Measurements from ENCODE around the gene BAG2. TPM values are rescaled to one million over a fixed set of nuclear protein-coding genes. Genes with fewer than 3 reads are reported as not detected.

Gene BAG2
- total RNA-seq, 1 donor from 2014 or later = 4.3 TPM

DNA sequence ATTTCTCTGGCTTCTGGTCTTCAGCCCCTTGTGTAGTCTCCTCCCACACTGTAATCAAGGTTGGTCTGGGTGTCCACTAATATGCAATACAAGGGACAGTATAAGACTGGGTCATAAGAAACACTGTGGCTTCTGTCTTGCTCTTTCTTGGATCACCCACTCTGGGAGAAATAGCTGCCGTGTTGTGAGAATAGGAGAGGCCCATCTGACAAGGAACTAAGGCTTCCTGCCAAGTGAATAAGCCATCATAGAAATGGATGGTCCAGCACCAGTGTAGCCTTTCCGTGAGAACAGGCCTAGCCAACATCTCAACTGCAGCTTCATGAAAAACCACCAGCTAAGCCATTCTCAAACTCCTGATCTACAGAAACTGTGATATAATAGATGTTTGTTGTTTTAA is 23.3 kb downstream of the BAG2 start:
- no peaks in the 10 kb centered on the region for H3K4me1 Mint-ChIP-seq
- H3K27ac Mint-ChIP-seq = no peak overlapping the region
- H3K36me3 Mint-ChIP-seq (ENCODE audit: low read depth) = peaks cover 1% of the 10 kb centered on the region
- ChIA-PET CTCF (no interaction called here), POLR2A (no interaction called here)
- intact Hi-C loops (cut with micrococcal nuclease) = no loop called here
- no peaks in the 10 kb centered on the region for H3K27me3 Mint-ChIP-seq
- no peak overlapping the region for H3K4me3 Mint-ChIP-seq
- ATAC-seq (ENCODE audit: low read depth) = no peak
- TF ChIP-seq, protein P1, sequence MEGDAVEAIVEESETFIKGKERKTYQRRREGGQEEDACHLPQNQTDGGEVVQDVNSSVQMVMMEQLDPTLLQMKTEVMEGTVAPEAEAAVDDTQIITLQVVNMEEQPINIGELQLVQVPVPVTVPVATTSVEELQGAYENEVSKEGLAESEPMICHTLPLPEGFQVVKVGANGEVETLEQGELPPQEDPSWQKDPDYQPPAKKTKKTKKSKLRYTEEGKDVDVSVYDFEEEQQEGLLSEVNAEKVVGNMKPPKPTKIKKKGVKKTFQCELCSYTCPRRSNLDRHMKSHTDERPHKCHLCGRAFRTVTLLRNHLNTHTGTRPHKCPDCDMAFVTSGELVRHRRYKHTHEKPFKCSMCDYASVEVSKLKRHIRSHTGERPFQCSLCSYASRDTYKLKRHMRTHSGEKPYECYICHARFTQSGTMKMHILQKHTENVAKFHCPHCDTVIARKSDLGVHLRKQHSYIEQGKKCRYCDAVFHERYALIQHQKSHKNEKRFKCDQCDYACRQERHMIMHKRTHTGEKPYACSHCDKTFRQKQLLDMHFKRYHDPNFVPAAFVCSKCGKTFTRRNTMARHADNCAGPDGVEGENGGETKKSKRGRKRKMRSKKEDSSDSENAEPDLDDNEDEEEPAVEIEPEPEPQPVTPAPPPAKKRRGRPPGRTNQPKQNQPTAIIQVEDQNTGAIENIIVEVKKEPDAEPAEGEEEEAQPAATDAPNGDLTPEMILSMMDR (IDR thresholded peaks at IDR 0.05) = no peak
- no peaks in the 10 kb centered on the region for H3K9me3 Mint-ChIP-seq
- no peak for DNase-seq

DNA sequence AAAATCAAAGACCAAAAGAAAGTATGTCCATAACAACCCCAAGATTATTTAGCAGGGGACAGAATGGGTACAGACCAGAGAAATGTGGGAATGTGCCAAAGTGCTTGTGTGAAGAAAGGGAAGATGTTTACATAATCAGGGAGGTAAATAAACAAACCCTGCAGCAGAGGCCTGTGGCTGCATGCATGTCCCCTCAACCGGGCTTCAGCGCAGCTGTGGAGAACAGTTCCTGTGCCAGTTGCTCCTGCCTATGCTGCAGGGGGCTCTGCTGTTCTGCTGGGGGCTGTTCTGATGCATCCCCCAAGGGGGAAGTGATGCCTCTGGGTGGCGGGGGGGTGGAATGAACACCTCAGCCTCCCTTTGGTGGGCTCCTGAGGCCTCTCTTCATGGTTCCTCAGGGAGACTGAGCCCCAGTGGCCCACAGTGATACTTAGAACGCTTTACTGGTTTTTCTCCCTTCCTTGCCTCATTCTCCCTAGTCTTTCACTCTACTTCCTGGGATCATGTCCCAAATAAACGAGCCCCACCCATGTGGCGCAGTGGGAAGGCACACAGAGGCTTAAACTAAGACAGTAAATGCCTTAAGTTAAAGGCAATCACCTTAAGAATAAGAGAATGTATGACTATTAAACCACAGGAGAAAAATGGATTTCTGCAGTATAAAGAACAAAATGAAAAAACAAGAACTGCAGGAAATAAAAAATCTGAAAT is 27.0 kb downstream of the BAG2 start:
- no peaks in the 10 kb centered on the region for H3K4me1 Mint-ChIP-seq
- no peak overlapping the region for H3K27ac Mint-ChIP-seq
- intact Hi-C loops (cut with micrococcal nuclease) = no loop called here
- DNase-seq (no peak), ATAC-seq (ENCODE audit: low read depth) (no peak)
- H3K4me3 Mint-ChIP-seq = no peak overlapping the region
- H3K9me3 Mint-ChIP-seq = no peaks in the 10 kb centered on the region
- ChIA-PET POLR2A (no interaction called here), CTCF (no interaction called here)
- TF ChIP-seq, protein P1 (IDR thresholded peaks at IDR 0.05) = no peak
- H3K36me3 Mint-ChIP-seq (ENCODE audit: low read depth) = no peaks in the 10 kb centered on the region
- no peaks in the 10 kb centered on the region for H3K27me3 Mint-ChIP-seq

DNA sequence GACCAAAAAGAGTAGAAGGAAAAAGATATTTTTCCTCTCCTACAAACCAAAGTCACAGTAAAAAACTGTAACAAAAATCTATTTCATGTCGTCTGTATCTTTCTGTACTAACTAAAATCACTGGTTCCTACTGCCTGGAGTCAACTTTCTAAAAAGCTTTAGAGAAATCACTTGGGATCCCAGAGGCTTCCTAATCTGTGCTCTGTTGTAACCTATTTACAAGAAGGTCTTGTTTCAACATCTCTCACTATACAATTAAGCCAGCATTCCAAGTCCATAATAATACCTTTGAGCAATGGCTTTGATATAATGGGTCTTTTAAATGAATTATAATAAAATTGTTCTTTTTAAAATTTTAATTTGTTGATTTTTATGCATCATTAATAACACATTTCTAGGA is 29.6 kb downstream of the BAG2 start:
- Mint-ChIP-seq H3K4me1 (no peaks in the 10 kb centered on the region), H3K27ac (no peak overlapping the region), H3K27me3 (no peaks in the 10 kb centered on the region), H3K4me3 (no peak overlapping the region), H3K36me3 (ENCODE audit: low read depth) (no peaks in the 10 kb centered on the region), H3K9me3 (no peaks in the 10 kb centered on the region)
- CTCF ChIA-PET = no interaction called here
- no peak for DNase-seq
- POLR2A ChIA-PET = no interaction called here
- TF ChIP-seq, protein P1 (IDR thresholded peaks at IDR 0.05) = no peak
- intact Hi-C loops (cut with micrococcal nuclease) = no loop called here
- no peak for ATAC-seq (ENCODE audit: low read depth)

DNA sequence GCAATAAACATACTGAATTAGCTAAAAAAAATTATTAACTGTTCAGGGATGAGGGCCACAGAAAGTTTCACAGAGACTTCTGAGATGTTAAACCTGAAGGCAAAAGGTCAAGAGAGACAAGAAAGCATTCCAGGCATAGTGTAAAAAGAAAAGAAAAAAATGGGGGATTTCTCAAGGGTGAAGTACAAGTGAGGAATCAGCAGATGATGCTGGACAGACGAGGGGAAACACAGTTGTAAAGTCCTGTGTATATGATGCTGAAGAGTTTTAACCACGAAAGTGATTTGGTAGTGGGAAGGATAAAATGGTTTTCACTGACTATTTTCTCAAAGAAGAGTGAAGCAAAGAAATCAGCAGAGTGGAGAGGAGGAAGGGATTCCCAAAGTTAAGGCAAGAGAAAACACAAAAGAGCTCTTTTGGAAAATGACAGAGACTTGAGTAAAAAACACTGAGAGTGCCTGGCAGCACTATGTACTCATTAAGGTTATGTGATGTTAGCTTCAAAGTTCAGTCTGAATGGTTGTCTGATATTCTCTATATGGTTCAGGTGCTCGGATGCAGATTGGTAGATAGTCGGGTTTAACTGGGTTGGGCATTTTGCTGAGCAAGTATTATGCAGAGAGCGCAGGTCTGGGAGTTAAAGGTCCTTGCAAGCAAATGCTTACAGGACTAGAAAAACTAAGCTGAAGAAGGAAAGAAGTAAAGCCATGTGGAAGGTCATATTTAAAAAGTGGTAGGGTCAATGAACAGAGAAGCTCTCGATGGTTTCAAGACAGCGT is 33.6 kb downstream of the BAG2 start:
- CTCF ChIA-PET = no interaction called here
- H3K27me3 Mint-ChIP-seq = no peaks in the 10 kb centered on the region

DNA sequence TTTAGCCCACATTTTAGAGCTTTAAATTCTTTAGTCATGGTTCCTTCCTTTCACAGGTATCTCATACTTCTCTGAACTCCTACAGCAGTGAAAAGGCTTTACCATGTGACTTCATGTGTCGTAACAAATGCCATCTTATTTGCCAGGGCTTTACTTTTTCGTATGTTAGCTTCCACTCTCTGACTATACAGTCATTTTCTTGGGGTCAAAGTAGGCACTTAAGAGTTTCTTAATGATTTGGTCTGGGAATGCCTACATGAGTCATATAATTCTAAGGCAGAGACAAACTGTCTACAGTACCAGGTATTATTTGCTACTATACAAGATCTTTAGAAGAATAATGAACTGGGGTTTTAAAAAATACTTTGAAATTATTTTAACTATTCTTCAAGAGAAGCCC is 35.0 kb downstream of the BAG2 start:
- DNase-seq (no peak), ATAC-seq (ENCODE audit: low read depth) (no peak)
- no peak overlapping the region for H3K27ac Mint-ChIP-seq
- ChIA-PET POLR2A (no interaction called here), CTCF (no interaction called here)
- TF ChIP-seq, protein P1 (IDR thresholded peaks at IDR 0.05) = no peak
- no peaks in the 10 kb centered on the region for H3K27me3 Mint-ChIP-seq
- no peaks in the 10 kb centered on the region for H3K4me1 Mint-ChIP-seq
- intact Hi-C loops (cut with micrococcal nuclease) = no loop called here
- no peak overlapping the region for H3K4me3 Mint-ChIP-seq
- no peaks in the 10 kb centered on the region for H3K9me3 Mint-ChIP-seq
- no peaks in the 10 kb centered on the region for H3K36me3 Mint-ChIP-seq (ENCODE audit: low read depth)

More for the DNA sequence above, 33.6 kb downstream of the BAG2 start:
- Mint-ChIP-seq H3K36me3 (ENCODE audit: low read depth) (no peaks in the 10 kb centered on the region), H3K4me3 (no peak overlapping the region), H3K9me3 (no peaks in the 10 kb centered on the region), H3K27ac (no peak overlapping the region), H3K4me1 (no peaks in the 10 kb centered on the region)
- POLR2A ChIA-PET = no interaction called here
- intact Hi-C loops (cut with micrococcal nuclease) = no loop called here
- DNase-seq = no peak
- no peak for ATAC-seq (ENCODE audit: low read depth)
- TF ChIP-seq, protein P1 (IDR thresholded peaks at IDR 0.05) = no peak
